Neuronal stem cell (in vitro differentiated cells): Measurements from ENCODE around the gene SPPL2B.
A peak's percentile ranks its signal among the peaks of the same experiment; 100 is the strongest.

Experiments
- DNase-seq: peaks from one replicate; pipeline ENCODE4 v3.0.0-alpha.2; 2013; ENCODE audit warnings: low spot score
- H2AFZ ChIP-seq: one replicate; pipeline ENCODE4 v1.6.1; 2013; ENCODE audit warnings: mild to moderate bottlenecking, low read length, inconsistent platforms
- H2AK5ac ChIP-seq: 2 replicates; pipeline ENCODE4 v1.6.1; 2013; ENCODE audit warnings: low read depth, mild to moderate bottlenecking, inconsistent platforms, low read length, moderate library complexity, mixed read lengths
- H2BK120ac ChIP-seq: 2 replicates; pipeline ENCODE4 v1.6.1; 2013; ENCODE audit warnings: low read depth, mild to moderate bottlenecking, inconsistent platforms, low read length, moderate library complexity, mixed read lengths
- H2BK12ac ChIP-seq: one replicate; pipeline ENCODE4 v1.6.1; 2013; ENCODE audit warnings: low read length, inconsistent platforms
- H2BK15ac ChIP-seq: 2 replicates; pipeline ENCODE4 v1.6.1; 2013; ENCODE audit warnings: mild to moderate bottlenecking, low read length, inconsistent platforms, mixed read lengths
- H2BK5ac ChIP-seq: one replicate; pipeline ENCODE4 v1.6.1; 2013; ENCODE audit warnings: inconsistent platforms, mild to moderate bottlenecking, low read length, moderate library complexity
- H3K14ac ChIP-seq: one replicate; pipeline ENCODE4 v1.6.1; 2013; ENCODE audit warnings: low read length, inconsistent platforms
- H3K18ac ChIP-seq: 2 replicates; pipeline ENCODE4 v1.6.1; 2013; ENCODE audit warnings: low read length, inconsistent platforms
- H3K23ac ChIP-seq: 2 replicates; pipeline ENCODE4 v1.6.1; 2013; ENCODE audit warnings: low read depth, mild to moderate bottlenecking, mixed read lengths, low read length, inconsistent platforms; ENCODE audit not compliant: poor library complexity
- H3K27ac ChIP-seq: replicated peaks from 3 replicates; pipeline ENCODE4 v1.5.1; 2013; ENCODE audit warnings: low read length, inconsistent platforms
- H3K27me3 ChIP-seq, 3 experiments: 2 replicates each; pipeline ENCODE4 v1.6.1; 2013; ENCODE audit warnings: low read length in 3 of 3, mild to moderate bottlenecking in 2 of 3, inconsistent platforms in 1 of 3, low read depth in 1 of 3, mixed read lengths in 1 of 3, moderate library complexity in 1 of 3; ENCODE audit not compliant: control insufficient read depth in 3 of 3, insufficient read depth in 3 of 3
- H3K36me3 ChIP-seq, 2 donors: replicated peaks in 1 of 2; 2 replicates each; pipeline ENCODE4 v1.6.1; 2013; ENCODE audit warnings: low read length in 2 of 2; ENCODE audit not compliant: control insufficient read depth in 2 of 2, insufficient read depth in 2 of 2
- H3K4ac ChIP-seq: 2 replicates; pipeline ENCODE4 v1.6.1; 2013; ENCODE audit warnings: inconsistent platforms, mild to moderate bottlenecking, low read length, moderate library complexity
- H3K4me1 ChIP-seq, 2 donors: 1 replicate in 1 of 2; 2 replicates in 1 of 2; pipeline ENCODE4 v1.6.1; 2013; ENCODE audit warnings: low read length in 2 of 2, low read depth in 1 of 2; ENCODE audit not compliant: control insufficient read depth in 2 of 2, insufficient read depth in 1 of 2
- H3K4me2 ChIP-seq: one replicate; pipeline ENCODE4 v1.6.1; 2013; ENCODE audit warnings: mild to moderate bottlenecking, low read length, inconsistent platforms; ENCODE audit not compliant: insufficient read depth, poor library complexity, severe bottlenecking
- H3K4me3 ChIP-seq, 2 donors: 2 replicates each; pipeline ENCODE4 v1.5.1; 2013; ENCODE audit warnings: low read length in 2 of 2, mild to moderate bottlenecking in 2 of 2, inconsistent platforms in 1 of 2, moderate library complexity in 1 of 2
- H3K79me1 ChIP-seq: one replicate; pipeline ENCODE4 v1.6.1; 2013; ENCODE audit warnings: low read depth, mild to moderate bottlenecking, inconsistent platforms, low read length, moderate library complexity
- H3K9ac ChIP-seq: one replicate; pipeline ENCODE4 v1.6.1; 2013; ENCODE audit warnings: mild to moderate bottlenecking, low read depth, low read length, inconsistent platforms; ENCODE audit not compliant: poor library complexity
- H3K9me3 ChIP-seq, 2 donors: replicated peaks in 1 of 2; 2 replicates each; pipeline versions ENCODE3 to v1.6.1; 2013; ENCODE audit warnings: low read length in 2 of 2, mild to moderate bottlenecking in 2 of 2, inconsistent platforms in 1 of 2, low read depth in 1 of 2, mixed read lengths in 1 of 2, moderate library complexity in 1 of 2; ENCODE audit not compliant: control insufficient read depth in 2 of 2, insufficient read depth in 1 of 2
- H4K8ac ChIP-seq: one replicate; pipeline ENCODE4 v1.6.1; 2013; ENCODE audit warnings: low read depth, mild to moderate bottlenecking, inconsistent platforms, low read length, moderate library complexity
- H4K91ac ChIP-seq: one replicate; pipeline ENCODE4 v1.6.1; 2013; ENCODE audit warnings: low read length, low read depth, mild to moderate bottlenecking, inconsistent platforms; ENCODE audit not compliant: poor library complexity
- WGBS, 2 donors: extraction: QIAGEN DNeasy Blood & Tissue Kit; methylation state at CpG; one replicate each; pipeline ENCODE4 v1.1.7; 2013; ENCODE audit warnings: missing lambda C conversion rate in 2 of 2, mixed read lengths in 1 of 2; ENCODE audit not compliant: insufficient read length in 2 of 2, insufficient replicate concordance in 1 of 2; ENCODE audit errors: extremely low coverage in 2 of 2; 5-methylcytosine and 5-hydroxymethylcytosine counted together

The SPPL2B gene

GRCh38 chr19:2381148-2381820 lies 52.8 kb downstream of the SPPL2B start:
- no peak overlapping the region for H3K4ac ChIP-seq
- H2AFZ ChIP-seq = peak overlapping the region; percentile 82
- H3K27ac ChIP-seq = peak overlapping the region; percentile 22
- peak overlapping the region; percentile 75 for H2BK15ac ChIP-seq
- H3K18ac ChIP-seq = no peak overlapping the region
- H3K4me1 ChIP-seq = peaks cover 2 to 4% of the 10 kb centered on the region in 2 donors
- peaks cover 0 to 4% of the 10 kb centered on the region in 2 donors for H3K9me3 ChIP-seq
- no peak overlapping the region for H2BK120ac ChIP-seq
- DNase-seq = peak; percentile 21
- no peak overlapping the region for H3K4me2 ChIP-seq
- H3K79me1 ChIP-seq = no peaks in the 10 kb centered on the region
- no peak overlapping the region for H3K9ac ChIP-seq
- H3K14ac ChIP-seq = no peak overlapping the region
- no peak overlapping the region for H3K23ac ChIP-seq
- H2BK5ac ChIP-seq = no peak overlapping the region
- no peak overlapping the region for H4K8ac ChIP-seq
- no peak overlapping the region for H4K91ac ChIP-seq
- H3K36me3 ChIP-seq = no peaks in the 10 kb centered on the region
- H3K4me3 ChIP-seq = peak overlapping the region in 1 of 2 donors; percentile 2
- WGBS, 2 donors = no CpG with 5 or more reads among the region's 18 CpGs
- peaks cover 0 to 3% (median 0%) of the 10 kb centered on the region in 3 experiments for H3K27me3 ChIP-seq
- H2BK12ac ChIP-seq = peak overlapping the region; percentile 58
- H2AK5ac ChIP-seq = no peak overlapping the region

GRCh38 chr19:2382530-2383222 lies 54.2 kb downstream of the SPPL2B start:
- DNase-seq = no peak
- H3K4me1 ChIP-seq = peaks cover 2 to 4% of the 10 kb centered on the region in 2 donors
- no peak overlapping the region for H3K4me2 ChIP-seq
- H3K9ac ChIP-seq = no peak overlapping the region
- peak overlapping the region in 1 of 2 donors; percentile 63 for H3K4me3 ChIP-seq
- peaks cover 0 to 3% (median 0%) of the 10 kb centered on the region in 3 experiments for H3K27me3 ChIP-seq
- no peak overlapping the region for H4K8ac ChIP-seq
- WGBS, 2 donors = no CpG with 5 or more reads among the region's 13 CpGs
- H3K18ac ChIP-seq = no peak overlapping the region
- H2BK12ac ChIP-seq = no peak overlapping the region
- H2AK5ac ChIP-seq = no peak overlapping the region
- H4K91ac ChIP-seq = no peak overlapping the region
- no peaks in the 10 kb centered on the region for H3K36me3 ChIP-seq
- H3K9me3 ChIP-seq = peaks cover 0 to 4% of the 10 kb centered on the region in 2 donors
- H3K4ac ChIP-seq = no peak overlapping the region
- no peak overlapping the region for H3K27ac ChIP-seq
- H3K23ac ChIP-seq = no peak overlapping the region
- no peak overlapping the region for H2BK15ac ChIP-seq
- H3K79me1 ChIP-seq = no peaks in the 10 kb centered on the region
- no peak overlapping the region for H3K14ac ChIP-seq
- H2BK120ac ChIP-seq = no peak overlapping the region
- H2AFZ ChIP-seq = no peak overlapping the region
- no peak overlapping the region for H2BK5ac ChIP-seq

- DNase-seq = no peak
- no peak overlapping the region for H3K4me3 ChIP-seq
Measured at GRCh38 chr19:2385053-2385721, 56.7 kb downstream of the SPPL2B start.

More at GRCh38 chr19:2385053-2385721, 56.7 kb downstream of the SPPL2B start:
- no peak overlapping the region for H3K9ac ChIP-seq
- no peak overlapping the region for H2BK12ac ChIP-seq
- H3K79me1 ChIP-seq = no peaks in the 10 kb centered on the region
- H2AK5ac ChIP-seq = no peak overlapping the region
- H3K4me2 ChIP-seq = no peak overlapping the region
- no CpG with 5 or more reads among the region's 37 CpGs for WGBS, 2 donors
- H4K91ac ChIP-seq = no peak overlapping the region
- H2BK120ac ChIP-seq = no peak overlapping the region
- no peaks in the 10 kb centered on the region for H3K27me3 ChIP-seq
- peaks cover 0 to 2% of the 10 kb centered on the region in 2 donors for H3K9me3 ChIP-seq
- H3K23ac ChIP-seq = no peak overlapping the region
- H3K14ac ChIP-seq = no peak overlapping the region
- no peaks in the 10 kb centered on the region for H3K36me3 ChIP-seq
- H4K8ac ChIP-seq = no peak overlapping the region
- H3K4ac ChIP-seq = no peak overlapping the region
- peaks cover 2 to 4% of the 10 kb centered on the region in 2 donors for H3K4me1 ChIP-seq
- no peak overlapping the region for H3K27ac ChIP-seq
- H2BK15ac ChIP-seq = peak overlapping the region; percentile 71
- peak overlapping the region; percentile 20 for H3K18ac ChIP-seq
- no peak overlapping the region for H2BK5ac ChIP-seq
- no peak overlapping the region for H2AFZ ChIP-seq
